Tibial artery (tissue), 4 donors: ENCODE data around the gene CCHCR1.

Experiments used
- DNase-seq, 2 donors: peaks; one replicate each; pipeline ENCODE4 v3.0.0-alpha.2; 2019
- H3K27ac ChIP-seq, 2 donors: fragments of 200-600 bp; sonication (generic) in 1 of 2; 1 replicate in 1 of 2; 2 replicates in 1 of 2; pipeline ENCODE4 v1.5.1; 2018 to 2019; ENCODE audit warnings: mild to moderate bottlenecking in 1 of 2
- H3K27me3 ChIP-seq, 2 donors: fragments of 200-600 bp; sonication (generic) in 1 of 2; one replicate each; pipeline versions ENCODE4 v1.5.1 to v1.6.0; 2016 to 2019
- H3K36me3 ChIP-seq, 3 donors: fragments of 200-600 bp; sonication (generic) in 2 of 3; one replicate each; pipeline ENCODE4 v1.5.1; 2016 to 2019; ENCODE audit warnings: mild to moderate bottlenecking in 2 of 3
- H3K4me1 ChIP-seq, 4 donors: fragments of 200-600 bp; sonication (generic) in 2 of 4; 1 replicate in 3 of 4; 2 replicates in 1 of 4; pipeline ENCODE4 v1.5.1; 2016 to 2019
- H3K4me3 ChIP-seq, 2 donors: fragments of 200-600 bp; sonication (generic) in 1 of 2; 1 replicate in 1 of 2; 2 replicates in 1 of 2; pipeline ENCODE4 v1.5.1; 2018 to 2019; ENCODE audit warnings: mild to moderate bottlenecking in 2 of 2
- H3K9me3 ChIP-seq, 3 donors: fragments of 200-600 bp; sonication (generic) in 1 of 3; one replicate each; pipeline ENCODE4 v1.5.1; 2016 to 2019
- intact Hi-C: fragments of 100-400 bp; cut with DNase I; formaldehyde crosslinking; loops from one replicate; pipeline ENCODE4 v1.15.0; 2023; ENCODE audit warnings: low total_unique reads
- TF ChIP-seq, protein P1 (sequence below), 2 experiments: fragments of 200-600 bp in 1 of 2; fragments of 450-650 bp in 1 of 2; IDR thresholded peaks; one replicate each; pipeline ENCODE4 v1.5.1; 2017 to 2019; ENCODE audit warnings: antibody characterized with exemption in 2 of 2, mild to moderate bottlenecking in 1 of 2, moderate library complexity in 1 of 2

The CCHCR1 gene

GRCh38 chr6:31158140-31158862 is 699 bp upstream of the CCHCR1 start, which contains the start of gene TCF19:
TSS of gene TCF19 (plus strand) at chr6:31158589. CDS start at chr6:31159470, 881 bp downstream.
- no peaks in the 10 kb centered on the region for H3K27me3 ChIP-seq
- peaks cover 0 to 23% (median 18%) of the 10 kb centered on the region in 4 donors for H3K4me1 ChIP-seq
- peaks cover 0 to 34% (median 9%) of the 10 kb centered on the region in 3 donors for H3K36me3 ChIP-seq
- peak; percentile 99 to 100 for DNase-seq
- intact Hi-C loops: loop anchor here (5.0 kb wide), 1 partner anchor 39 kb away; no protein-coding TSS in a partner anchor
- peak within 1 kb of the TSS; percentile 70 to 78 for H3K4me3 ChIP-seq
- H3K27ac ChIP-seq: peak within 1 kb of the TSS; percentile 78 to 91
- TF ChIP-seq, protein P1, sequence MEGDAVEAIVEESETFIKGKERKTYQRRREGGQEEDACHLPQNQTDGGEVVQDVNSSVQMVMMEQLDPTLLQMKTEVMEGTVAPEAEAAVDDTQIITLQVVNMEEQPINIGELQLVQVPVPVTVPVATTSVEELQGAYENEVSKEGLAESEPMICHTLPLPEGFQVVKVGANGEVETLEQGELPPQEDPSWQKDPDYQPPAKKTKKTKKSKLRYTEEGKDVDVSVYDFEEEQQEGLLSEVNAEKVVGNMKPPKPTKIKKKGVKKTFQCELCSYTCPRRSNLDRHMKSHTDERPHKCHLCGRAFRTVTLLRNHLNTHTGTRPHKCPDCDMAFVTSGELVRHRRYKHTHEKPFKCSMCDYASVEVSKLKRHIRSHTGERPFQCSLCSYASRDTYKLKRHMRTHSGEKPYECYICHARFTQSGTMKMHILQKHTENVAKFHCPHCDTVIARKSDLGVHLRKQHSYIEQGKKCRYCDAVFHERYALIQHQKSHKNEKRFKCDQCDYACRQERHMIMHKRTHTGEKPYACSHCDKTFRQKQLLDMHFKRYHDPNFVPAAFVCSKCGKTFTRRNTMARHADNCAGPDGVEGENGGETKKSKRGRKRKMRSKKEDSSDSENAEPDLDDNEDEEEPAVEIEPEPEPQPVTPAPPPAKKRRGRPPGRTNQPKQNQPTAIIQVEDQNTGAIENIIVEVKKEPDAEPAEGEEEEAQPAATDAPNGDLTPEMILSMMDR (IDR thresholded peaks at IDR 0.05): no peak
- no peaks in the 10 kb centered on the region for H3K9me3 ChIP-seq

- Histone ChIP-seq H3K4me3 (no peak overlapping the region), H3K36me3 (peaks cover 0 to 23% (median 9%) of the 10 kb centered on the region in 3 donors), H3K9me3 (no peaks in the 10 kb centered on the region), H3K27ac (no peak overlapping the region), H3K4me1 (peaks cover 0 to 23% (median 18%) of the 10 kb centered on the region in 4 donors), H3K27me3 (no peaks in the 10 kb centered on the region)
- intact Hi-C loops: loop anchor here (5.0 kb wide), 1 partner anchor 41 kb away; no protein-coding TSS in a partner anchor
- DNase-seq: no peak
- TF ChIP-seq, protein P1 (IDR thresholded peaks at IDR 0.05): no peak
These were observed 961 bp downstream of the CCHCR1 start for GRCh38 chr6:31156641-31157040.

DNA sequence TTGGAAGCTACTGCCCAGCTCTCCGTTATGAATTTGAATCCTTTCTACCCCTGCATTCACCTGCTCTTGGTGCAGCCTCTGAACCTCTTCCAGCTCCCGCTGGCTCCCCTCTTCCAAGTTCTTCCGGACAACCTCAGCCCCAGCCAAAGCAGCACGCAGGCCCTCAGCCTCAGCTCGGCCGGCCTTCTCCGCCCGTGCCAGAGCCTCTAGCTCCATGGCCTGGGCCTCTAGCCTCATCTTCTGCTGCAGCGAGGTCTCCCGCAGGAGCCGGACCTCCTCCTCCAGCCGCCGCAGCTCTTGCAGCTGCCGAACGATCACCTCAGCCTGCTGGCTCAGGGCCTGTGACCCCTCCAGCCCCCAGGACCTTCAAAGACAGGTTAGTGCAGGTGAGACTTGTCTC is 3.2 kb downstream of the CCHCR1 start:
- Histone ChIP-seq H3K27ac (no peak overlapping the region), H3K4me3 (no peak overlapping the region), H3K27me3 (no peaks in the 10 kb centered on the region), H3K9me3 (no peaks in the 10 kb centered on the region), H3K36me3 (peaks cover 9 to 42% (median 20%) of the 10 kb centered on the region in 3 donors), H3K4me1 (peaks cover 0 to 18% (median 15%) of the 10 kb centered on the region in 4 donors)
- TF ChIP-seq, protein P1 (IDR thresholded peaks at IDR 0.05): no peak
- intact Hi-C loops: no loop called here
- no peak for DNase-seq

GRCh38 chr6:31152781-31153180 is 4.8 kb downstream of the CCHCR1 start:
- Histone ChIP-seq H3K27me3 (no peaks in the 10 kb centered on the region), H3K9me3 (no peaks in the 10 kb centered on the region), H3K4me1 (peaks cover 0 to 10% (median 7%) of the 10 kb centered on the region in 4 donors), H3K36me3 (peaks cover 9 to 50% (median 24%) of the 10 kb centered on the region in 3 donors), H3K4me3 (no peak overlapping the region), H3K27ac (no peak overlapping the region)
- no peak for DNase-seq
- TF ChIP-seq, protein P1 (IDR thresholded peaks at IDR 0.05): no peak
- intact Hi-C loops: no loop called here

DNA sequence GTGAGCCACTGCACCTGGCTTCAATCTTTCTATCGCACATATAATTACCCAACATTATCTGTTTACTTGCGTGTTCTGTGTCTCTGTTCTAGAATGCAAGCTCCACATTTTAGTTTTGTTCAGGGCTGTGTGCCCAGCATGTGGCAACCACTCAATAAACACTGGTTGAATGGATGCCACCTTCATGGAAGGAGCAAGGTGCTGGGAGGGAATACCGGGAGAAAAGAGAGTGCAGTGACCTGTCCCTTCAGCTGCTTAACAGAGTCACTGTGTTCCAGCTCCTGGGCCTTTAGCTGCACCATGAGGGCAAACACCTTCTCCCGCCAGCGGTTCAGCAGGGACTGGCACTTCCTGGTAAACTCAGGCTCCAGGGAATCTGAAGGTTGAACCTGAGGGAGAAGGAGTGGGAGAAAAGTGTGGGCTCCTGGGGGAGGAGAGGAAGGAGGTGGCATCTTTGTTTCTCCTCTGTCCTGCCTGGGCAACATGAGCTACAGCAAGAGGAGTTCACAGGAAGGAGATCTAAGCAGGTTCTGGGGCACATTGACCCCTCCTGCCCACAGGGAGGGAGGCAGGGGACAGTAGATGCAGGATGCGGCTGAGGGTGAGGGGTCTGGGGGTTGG is 7.7 kb downstream of the CCHCR1 start:
- no peaks in the 10 kb centered on the region for H3K9me3 ChIP-seq
- TF ChIP-seq, protein P1 (IDR thresholded peaks at IDR 0.05): no peak
- no peak overlapping the region for H3K27ac ChIP-seq
- no peak overlapping the region for H3K4me3 ChIP-seq
- no peaks in the 10 kb centered on the region for H3K27me3 ChIP-seq
- H3K36me3 ChIP-seq: peaks cover 9 to 63% (median 26%) of the 10 kb centered on the region in 3 donors
- intact Hi-C loops: no loop called here
- DNase-seq: no peak
- no peaks in the 10 kb centered on the region for H3K4me1 ChIP-seq
